Dendritic cell treated with granulocyte-macrophage colony-stimulating factor and Interleukin-4, amounts not matched to agents 40 ng/mL and 50 ng/mL, for 4 days (primary cell): ENCODE measurements around the gene SMIM9.
"Not testable (repeated sequence)": the region's sequence is repeated elsewhere in the genome, so short reads cannot be mapped to it uniquely, and the experiment has no call there.

Source experiments
- H3K27ac Mint-ChIP-seq: one replicate; pipeline ENCODE4 v1.8.0; 2022; ENCODE audit warnings: mild to moderate bottlenecking, mixed read lengths
- H3K27me3 Mint-ChIP-seq: one replicate; pipeline ENCODE4 v1.8.0; 2022; ENCODE audit warnings: mild to moderate bottlenecking, mixed read lengths
- H3K36me3 Mint-ChIP-seq: one replicate; pipeline ENCODE4 v1.8.0; 2022; ENCODE audit warnings: low read depth, mixed read lengths
- H3K4me1 Mint-ChIP-seq: one replicate; pipeline ENCODE4 v1.8.0; 2022; ENCODE audit warnings: low read depth, mixed read lengths
- H3K4me3 Mint-ChIP-seq: one replicate; pipeline ENCODE4 v1.8.0; 2022; ENCODE audit warnings: mild to moderate bottlenecking, moderate library complexity, mixed read lengths
- H3K9me3 Mint-ChIP-seq: one replicate; pipeline ENCODE4 v1.8.0; 2022; ENCODE audit warnings: mixed read lengths
- intact Hi-C: fragments of 100-400 bp; cut with micrococcal nuclease; formaldehyde crosslinking; loops from one replicate; pipeline ENCODE4 v1.15.0; 2022

Gene SMIM9

DNA sequence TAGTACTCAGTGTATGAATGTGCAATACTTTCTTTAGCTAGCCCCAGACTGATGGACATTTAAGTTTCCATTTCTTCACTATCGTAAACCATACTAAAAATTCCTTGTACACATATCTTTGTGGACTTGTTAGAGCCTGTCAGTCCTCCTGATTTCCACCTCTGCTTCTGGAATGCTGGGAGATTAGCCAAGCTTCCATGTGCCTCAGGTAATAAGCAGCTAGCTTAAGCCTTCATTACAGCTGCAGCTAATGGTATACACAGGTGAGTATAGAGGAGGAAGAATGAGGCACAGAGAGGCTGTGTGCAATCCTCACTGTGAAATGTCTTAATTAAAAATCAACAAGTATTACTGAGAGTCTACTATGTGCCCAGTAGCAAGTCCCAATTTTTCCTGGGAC, 9.8 kb downstream of the SMIM9 start:
- Mint-ChIP-seq H3K4me3 (no peak overlapping the region), H3K27me3 (no peaks in the 10 kb centered on the region), H3K27ac (no peak overlapping the region), H3K4me1 (peaks cover 15% of the 10 kb centered on the region), H3K9me3 (no peaks in the 10 kb centered on the region), H3K36me3 (no peaks in the 10 kb centered on the region)
- intact Hi-C loops: no loop called here

DNA sequence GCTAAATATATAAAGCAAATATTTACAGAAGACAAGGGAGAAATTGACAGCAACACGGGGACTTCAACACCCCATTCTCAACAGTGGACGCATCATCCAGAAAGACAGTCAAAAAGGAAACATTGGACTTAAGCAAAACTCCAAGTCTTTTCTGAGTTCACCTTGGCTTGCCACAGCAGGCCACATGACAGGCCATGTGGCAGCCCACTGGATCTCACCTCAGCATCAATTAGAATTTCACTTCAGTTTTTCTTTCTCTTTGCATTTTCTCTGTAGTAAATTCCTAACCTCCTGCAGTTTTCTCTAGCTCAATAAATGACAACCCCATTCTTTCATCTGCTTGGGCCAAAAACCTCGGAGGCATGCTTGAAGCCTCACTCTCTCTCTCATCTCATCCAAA, 12.4 kb downstream of the SMIM9 start:
- no peak overlapping the region for H3K27ac Mint-ChIP-seq
- H3K36me3 Mint-ChIP-seq: no peaks in the 10 kb centered on the region
- H3K4me3 Mint-ChIP-seq: no peak overlapping the region
- intact Hi-C loops: no loop called here
- H3K27me3 Mint-ChIP-seq: no peaks in the 10 kb centered on the region
- H3K4me1 Mint-ChIP-seq: no peaks in the 10 kb centered on the region
- peaks cover 6% of the 10 kb centered on the region for H3K9me3 Mint-ChIP-seq

DNA sequence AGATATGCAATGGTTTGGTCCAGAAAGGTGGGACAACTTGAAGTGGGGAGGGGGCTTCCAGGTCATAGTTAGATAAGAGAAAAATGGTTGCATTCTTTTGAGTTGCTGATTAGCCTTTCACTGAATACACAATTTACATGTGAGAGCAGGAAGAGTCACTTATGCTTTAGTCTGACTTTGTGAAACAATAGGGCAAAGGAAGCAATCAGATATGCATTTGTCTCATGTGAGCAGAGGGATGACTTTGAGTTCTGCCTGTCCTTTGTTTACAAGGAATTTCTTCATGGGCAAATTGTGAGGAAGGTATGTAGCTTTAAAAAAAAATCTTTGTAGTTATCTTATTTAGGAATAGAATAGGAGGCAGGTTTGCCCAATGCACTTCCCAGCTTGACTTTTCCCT, 12.9 kb downstream of the SMIM9 start:
- Mint-ChIP-seq H3K27ac (no peak overlapping the region), H3K36me3 (no peaks in the 10 kb centered on the region), H3K4me3 (no peak overlapping the region), H3K4me1 (no peaks in the 10 kb centered on the region), H3K9me3 (peaks cover 8% of the 10 kb centered on the region), H3K27me3 (no peaks in the 10 kb centered on the region)
- intact Hi-C loops: no loop called here

DNA sequence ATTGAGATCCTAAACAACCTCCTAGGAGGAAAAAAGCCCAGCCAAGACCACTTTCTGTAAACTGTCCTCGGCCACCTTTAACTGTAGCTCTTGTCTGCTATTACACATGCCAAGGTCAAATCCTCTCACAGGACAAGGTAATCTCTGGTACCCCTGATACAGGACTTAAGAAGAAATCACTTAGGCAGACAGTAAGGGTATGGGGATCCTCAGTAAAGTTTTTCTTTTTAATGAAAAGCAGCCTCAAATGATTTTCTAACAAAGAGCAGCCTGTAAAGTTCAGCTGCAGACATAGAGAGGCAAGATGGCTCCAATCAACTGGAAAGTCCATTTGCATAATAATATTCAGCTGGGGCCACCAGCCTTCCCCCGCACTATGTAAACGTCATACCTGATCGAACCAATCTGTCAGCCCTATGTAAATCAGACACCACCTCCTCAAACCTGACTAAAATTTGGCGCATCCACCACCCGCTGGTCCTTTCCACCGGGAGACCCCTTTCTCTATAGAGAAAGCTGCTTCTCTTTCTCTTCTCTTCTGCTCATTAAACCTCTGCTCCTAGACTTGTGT, 14.6 kb downstream of the SMIM9 start:
- no peaks in the 10 kb centered on the region for H3K27me3 Mint-ChIP-seq
- H3K36me3 Mint-ChIP-seq: no peaks in the 10 kb centered on the region
- intact Hi-C loops: no loop called here
- peaks cover 8% of the 10 kb centered on the region for H3K9me3 Mint-ChIP-seq
- no peak overlapping the region for H3K4me3 Mint-ChIP-seq
- H3K4me1 Mint-ChIP-seq: no peaks in the 10 kb centered on the region
- no peak overlapping the region for H3K27ac Mint-ChIP-seq

DNA sequence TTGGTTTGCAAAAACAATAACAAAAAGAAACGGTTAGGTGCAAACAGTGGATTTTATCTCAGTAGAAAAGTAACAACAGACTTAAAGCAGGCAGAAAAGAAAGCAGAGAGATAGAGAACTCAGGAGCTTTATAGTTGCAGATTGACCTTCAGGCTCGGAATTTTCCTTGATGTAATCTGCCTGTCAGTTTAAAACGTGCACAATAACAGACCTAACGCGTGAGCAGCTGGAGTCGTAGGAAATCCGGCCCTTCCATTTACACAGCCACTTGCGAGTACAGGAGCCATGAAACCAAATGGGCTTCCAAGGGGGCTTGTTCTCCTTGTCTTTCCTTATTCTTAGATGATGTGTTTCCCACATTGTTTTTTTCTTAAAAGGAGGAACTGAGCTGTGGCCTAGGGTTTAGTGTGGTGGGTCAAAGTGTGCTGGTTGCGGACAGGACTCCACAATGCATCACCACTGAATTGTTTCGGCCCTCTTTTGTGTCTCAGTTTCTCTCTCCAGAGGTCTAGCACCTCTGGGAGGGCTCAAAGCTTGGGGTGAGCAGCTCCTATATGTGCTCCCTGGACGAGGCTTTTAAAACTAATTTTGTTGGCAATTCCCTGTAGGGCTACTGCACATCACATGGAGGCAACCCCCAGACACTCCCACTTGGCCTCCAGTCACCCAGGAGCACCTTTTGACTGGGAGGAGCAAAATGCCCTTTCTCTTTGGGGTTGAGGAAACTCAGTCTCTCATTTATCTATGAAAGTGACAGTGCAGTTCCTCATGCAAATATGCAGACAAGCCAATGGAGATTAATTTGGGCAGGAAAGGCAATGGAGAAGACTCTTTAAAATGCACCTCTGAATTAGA, 15.3 kb downstream of the SMIM9 start:
- intact Hi-C loops: no loop called here
- Mint-ChIP-seq H3K27ac (no peak overlapping the region), H3K36me3 (no peaks in the 10 kb centered on the region), H3K9me3 (peaks cover 8% of the 10 kb centered on the region), H3K27me3 (no peaks in the 10 kb centered on the region), H3K4me1 (no peaks in the 10 kb centered on the region), H3K4me3 (no peak overlapping the region)

DNA sequence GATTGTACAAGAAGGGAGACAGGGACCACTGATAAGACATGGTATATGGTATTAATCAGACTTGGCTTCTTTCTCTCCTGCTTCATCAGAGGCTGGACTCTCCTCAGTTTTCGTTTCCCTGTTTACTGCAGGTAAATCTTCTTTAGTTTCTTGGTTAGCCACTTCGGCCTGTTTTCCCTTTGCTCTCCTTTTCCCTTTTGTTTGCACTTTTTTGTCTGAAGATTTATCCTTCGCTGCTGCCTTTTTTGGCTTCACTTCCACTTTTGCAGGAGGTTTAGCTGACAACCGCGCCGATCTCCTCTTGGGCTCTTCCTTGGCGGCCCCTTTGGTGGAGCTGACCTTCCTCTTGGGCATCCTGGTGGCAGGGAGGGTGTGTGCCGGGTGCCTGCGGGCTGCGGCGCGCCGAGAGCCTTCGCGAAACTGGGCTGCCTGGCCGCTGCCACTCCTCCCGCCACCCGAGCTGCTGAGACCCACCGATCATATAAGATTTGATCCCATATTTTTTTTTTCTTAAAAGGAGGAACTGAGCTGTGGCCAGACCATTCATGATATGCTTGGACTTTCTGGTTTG, 17.3 kb downstream of the SMIM9 start:
- intact Hi-C loops, H3K27me3 Mint-ChIP-seq, H3K9me3 Mint-ChIP-seq, H3K4me3 Mint-ChIP-seq, H3K36me3 Mint-ChIP-seq, H3K4me1 Mint-ChIP-seq, H3K27ac Mint-ChIP-seq: not testable (repeated sequence)

DNA sequence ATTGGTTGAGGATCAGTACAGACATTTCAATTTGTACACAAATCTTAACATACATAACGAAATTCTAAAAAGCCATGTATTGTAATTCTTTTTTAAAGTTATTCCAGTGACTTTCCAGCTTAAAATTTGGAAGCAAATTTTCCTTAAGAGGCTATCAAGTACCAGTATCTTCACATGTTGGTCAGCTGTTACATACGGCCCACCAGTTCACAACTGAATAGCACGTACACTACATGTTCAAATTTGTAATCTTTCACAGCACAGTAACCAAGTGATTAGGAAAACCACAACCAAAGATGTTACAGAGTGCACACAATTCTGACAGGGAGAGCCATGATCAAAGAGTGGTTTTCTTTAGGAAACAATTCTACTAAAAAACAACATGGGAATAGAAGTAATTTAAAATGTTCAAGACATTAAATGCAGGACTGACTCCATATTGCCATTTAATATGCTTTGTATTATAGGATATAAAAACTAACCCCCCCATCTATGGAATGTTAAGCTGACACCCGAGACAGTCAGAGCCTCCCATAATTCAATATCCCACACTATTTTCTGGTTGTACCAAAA, 18.1 kb downstream of the SMIM9 start:
- H3K27me3 Mint-ChIP-seq, H3K36me3 Mint-ChIP-seq, H3K4me3 Mint-ChIP-seq, H3K4me1 Mint-ChIP-seq, intact Hi-C loops, H3K9me3 Mint-ChIP-seq, H3K27ac Mint-ChIP-seq: not testable (repeated sequence)

DNA sequence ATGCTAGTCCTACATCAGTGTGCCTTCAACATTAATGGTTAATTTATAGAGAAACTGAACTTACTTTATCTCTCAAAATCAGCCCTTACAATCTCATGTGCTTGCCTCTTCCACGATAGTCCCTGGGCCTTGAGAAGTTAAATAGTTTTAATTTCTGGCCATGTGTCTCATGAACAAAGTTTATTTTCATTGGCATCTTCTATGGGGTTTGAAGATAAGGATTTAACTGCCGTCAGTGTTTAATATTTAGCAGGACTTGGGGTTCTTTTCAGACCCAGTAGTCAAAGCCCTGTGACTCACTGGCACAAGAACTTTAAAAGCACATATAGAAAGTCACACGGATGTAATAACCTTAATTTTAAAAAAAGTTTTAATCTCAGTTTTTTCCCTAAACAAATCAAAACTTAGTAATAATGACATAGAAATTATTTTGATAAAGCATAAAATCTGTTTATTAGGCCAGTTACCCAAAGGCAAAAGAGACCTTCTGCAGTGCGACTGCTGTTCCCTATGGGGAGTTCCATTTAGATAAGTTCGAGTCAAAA, 19.1 kb downstream of the SMIM9 start:
- no peak overlapping the region for H3K27ac Mint-ChIP-seq
- no peak overlapping the region for H3K4me3 Mint-ChIP-seq
- intact Hi-C loops: no loop called here
- no peaks in the 10 kb centered on the region for H3K4me1 Mint-ChIP-seq
- no peaks in the 10 kb centered on the region for H3K27me3 Mint-ChIP-seq
- peaks cover 8% of the 10 kb centered on the region for H3K9me3 Mint-ChIP-seq
- H3K36me3 Mint-ChIP-seq: no peaks in the 10 kb centered on the region

DNA sequence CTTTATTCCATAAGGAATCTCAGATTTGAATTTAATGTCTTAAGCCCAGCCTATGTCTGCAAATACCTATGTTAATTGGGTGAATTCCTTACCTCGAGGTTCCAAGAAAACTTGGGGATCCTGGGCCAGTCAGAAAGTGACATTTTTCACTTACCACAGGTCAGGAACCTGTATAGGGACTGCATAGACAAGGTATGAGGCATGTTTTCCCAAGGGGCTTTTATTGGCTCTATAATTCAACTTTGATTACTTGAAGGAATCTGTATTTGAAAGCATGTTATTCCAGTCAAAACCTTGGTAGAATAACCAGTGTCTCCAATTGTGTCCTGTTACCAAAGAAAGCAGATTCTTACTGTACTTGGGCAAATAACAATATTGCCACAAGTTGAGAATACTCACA, 20.7 kb downstream of the SMIM9 start:
- no peaks in the 10 kb centered on the region for H3K27me3 Mint-ChIP-seq
- intact Hi-C loops: no loop called here
- no peaks in the 10 kb centered on the region for H3K36me3 Mint-ChIP-seq
- no peak overlapping the region for H3K27ac Mint-ChIP-seq
- no peak overlapping the region for H3K4me3 Mint-ChIP-seq
- H3K9me3 Mint-ChIP-seq: peaks cover 8% of the 10 kb centered on the region
- H3K4me1 Mint-ChIP-seq: no peaks in the 10 kb centered on the region

DNA sequence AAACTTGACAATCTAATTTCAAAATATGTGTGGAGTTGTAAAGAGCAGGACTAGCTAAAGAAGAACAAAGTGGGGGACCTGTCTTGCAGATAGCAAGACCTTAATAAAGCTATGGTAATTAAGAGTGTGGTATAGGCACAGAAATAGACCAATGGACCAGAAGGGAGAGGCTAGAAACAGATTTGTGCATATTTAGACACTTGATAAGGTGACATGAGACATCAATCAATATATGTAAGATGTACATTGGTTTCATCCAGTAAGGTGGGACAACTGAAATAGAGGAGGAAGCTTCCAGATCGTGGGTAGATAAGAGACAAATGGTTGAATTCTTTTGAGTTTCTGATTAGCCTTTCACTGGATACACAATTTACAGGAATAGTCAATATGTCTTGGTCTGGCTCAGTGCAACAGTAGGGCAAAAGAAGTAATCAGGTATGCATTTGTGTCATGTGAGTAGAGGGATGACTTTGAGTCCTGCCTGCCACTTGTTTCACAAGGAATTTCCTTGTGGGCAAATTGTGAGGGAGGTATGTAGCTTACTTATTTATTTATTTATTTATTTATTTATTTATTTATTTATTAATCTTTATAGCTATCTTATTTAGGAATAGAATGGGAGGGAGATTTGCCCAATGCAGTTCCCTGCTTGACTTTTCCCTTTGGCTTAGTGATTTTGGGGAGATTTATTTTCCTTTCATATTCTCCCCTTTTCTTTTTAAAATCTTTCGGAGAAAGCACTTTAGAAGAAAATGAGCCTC, 21.9 kb downstream of the SMIM9 start:
- Mint-ChIP-seq H3K4me3 (no peak overlapping the region), H3K4me1 (no peaks in the 10 kb centered on the region), H3K36me3 (no peaks in the 10 kb centered on the region), H3K27ac (no peak overlapping the region), H3K9me3 (peaks cover 7% of the 10 kb centered on the region), H3K27me3 (no peaks in the 10 kb centered on the region)
- intact Hi-C loops: no loop called here

DNA sequence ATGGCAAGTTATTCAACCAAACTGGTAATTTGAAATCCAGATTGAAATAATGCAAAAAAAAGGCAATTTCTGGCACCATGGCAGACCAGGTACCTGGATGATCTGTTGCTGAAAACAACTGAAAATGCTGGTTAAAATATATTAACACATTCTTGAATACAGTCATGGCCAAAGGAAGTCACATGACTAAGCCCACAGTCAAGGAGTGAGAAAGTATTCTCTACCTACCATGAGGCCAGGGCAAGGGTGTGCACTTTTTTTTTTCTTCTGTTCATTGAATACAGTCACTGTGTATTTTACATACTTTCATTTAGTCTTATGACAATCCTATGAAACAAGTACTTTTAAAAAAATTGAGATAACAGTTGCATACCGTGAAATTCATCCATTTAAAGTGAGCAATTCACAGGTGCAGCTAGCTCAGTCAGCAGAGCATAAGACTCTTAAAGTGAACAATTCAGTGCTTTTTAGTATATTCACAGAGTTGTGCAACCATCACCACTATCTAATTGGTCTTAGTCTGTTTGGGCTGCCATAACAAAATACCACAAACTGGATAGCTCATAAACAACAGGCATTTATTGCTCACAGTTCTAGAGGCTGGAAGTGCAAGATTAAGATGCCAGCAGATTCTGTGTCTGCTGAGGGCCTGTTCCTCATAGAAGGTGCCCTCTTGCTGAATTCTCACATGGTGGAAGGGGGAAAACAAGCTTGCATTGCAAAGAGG, 24.4 kb downstream of the SMIM9 start:
- Mint-ChIP-seq H3K4me3 (no peak overlapping the region), H3K9me3 (no peaks in the 10 kb centered on the region), H3K36me3 (no peaks in the 10 kb centered on the region), H3K27ac (no peak overlapping the region), H3K27me3 (no peaks in the 10 kb centered on the region), H3K4me1 (no peaks in the 10 kb centered on the region)
- intact Hi-C loops: loop anchor here (10.0 kb wide), 1 partner anchor 55 kb away; the partner anchor contains the start of gene GAB3

DNA sequence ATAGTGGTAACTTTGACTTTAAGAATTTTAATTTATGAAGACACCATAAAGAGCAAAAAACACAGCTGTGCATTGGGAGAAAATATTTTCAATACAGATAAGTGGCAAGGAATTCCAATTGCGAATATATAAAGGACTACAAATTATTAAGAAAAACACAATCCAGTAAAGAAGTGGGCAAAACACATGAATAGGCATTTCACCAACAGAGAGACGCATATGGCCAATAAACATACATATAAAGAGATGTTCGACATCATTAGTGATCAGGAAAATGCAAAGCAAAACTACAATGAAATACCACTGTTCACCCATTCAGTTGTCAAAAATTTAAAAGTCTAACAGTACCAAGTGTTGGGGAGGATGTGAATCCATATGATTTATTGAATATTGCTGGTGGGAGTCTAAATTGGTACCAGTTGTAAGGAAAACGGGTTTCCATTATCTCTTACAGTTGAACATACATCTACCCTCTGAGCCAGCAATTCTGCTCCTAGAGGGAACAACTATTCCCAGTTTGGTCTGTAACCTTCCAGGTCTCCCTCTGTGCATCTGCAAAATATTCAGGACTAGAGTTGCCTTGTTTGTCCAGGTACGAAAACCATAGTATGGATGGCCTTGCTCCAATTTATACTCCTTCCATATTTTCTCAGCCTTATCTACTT, 27.5 kb downstream of the SMIM9 start:
- no peaks in the 10 kb centered on the region for H3K9me3 Mint-ChIP-seq
- intact Hi-C loops: loop anchor here (10.0 kb wide), 1 partner anchor 52 kb away; the partner anchor contains the start of gene GAB3

DNA sequence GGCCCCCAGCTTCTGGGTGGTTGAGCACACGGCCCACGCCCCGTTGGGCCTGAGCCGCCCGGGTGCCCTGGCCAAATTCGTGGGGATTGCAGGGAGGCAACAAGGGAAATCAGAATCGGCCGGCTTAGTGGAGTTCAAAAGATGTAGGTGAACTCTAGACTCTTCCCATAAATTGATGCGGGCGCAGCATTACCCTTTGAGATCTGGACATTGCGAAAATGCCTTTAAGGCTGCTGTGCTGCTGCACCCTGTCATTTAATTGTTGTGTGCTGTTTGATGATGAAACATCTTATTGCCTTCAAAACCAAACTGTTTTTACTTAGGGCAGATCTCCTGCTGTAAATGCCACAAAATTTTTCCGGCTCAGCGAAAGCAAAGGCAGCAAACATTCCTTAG, 28.8 kb downstream of the SMIM9 start:
- intact Hi-C loops: loop anchor here (10.0 kb wide), 1 partner anchor 51 kb away; the partner anchor contains the start of gene GAB3
- Mint-ChIP-seq H3K27me3 (no peaks in the 10 kb centered on the region), H3K36me3 (peaks cover 7% of the 10 kb centered on the region), H3K4me1 (peaks cover 5% of the 10 kb centered on the region), H3K9me3 (no peaks in the 10 kb centered on the region), H3K27ac (peak overlapping the region; percentile 94), H3K4me3 (peak overlapping the region; percentile 93)

More for the DNA sequence above, 27.5 kb downstream of the SMIM9 start:
- Mint-ChIP-seq H3K27me3 (no peaks in the 10 kb centered on the region), H3K4me1 (no peaks in the 10 kb centered on the region), H3K4me3 (no peak overlapping the region), H3K27ac (no peak overlapping the region), H3K36me3 (peaks cover 7% of the 10 kb centered on the region)
